Panc1 (cell line): ENCODE measurements around the gene MITF.

Source experiments
- CTCF ChIP-seq: fragments of 450-650 bp; IDR thresholded peaks from 2 replicates; pipeline ENCODE4 v1.5.1; 2017; ENCODE audit warnings: mild to moderate bottlenecking
- POLR2AphosphoS5 ChIP-seq: IDR thresholded peaks from 2 replicates; pipeline ENCODE4 v1.6.1; 2012; ENCODE audit warnings: mild to moderate bottlenecking, low read depth, low read length, moderate library complexity
- TCF7L2 ChIP-seq: IDR thresholded peaks from 2 replicates; pipeline ENCODE4 v1.6.1; 2011; ENCODE audit warnings: mild to moderate bottlenecking, low read depth, low read length, inconsistent platforms

- no peak for TF ChIP-seq CTCF
- no peak for TF ChIP-seq TCF7L2
- TF ChIP-seq POLR2AphosphoS5 = no peak
These were observed 92.5 kb downstream of the MITF start for GRCh38 chr3:69831737-69832136.
